ENCODE data around the gene SF3B3.

DNA sequence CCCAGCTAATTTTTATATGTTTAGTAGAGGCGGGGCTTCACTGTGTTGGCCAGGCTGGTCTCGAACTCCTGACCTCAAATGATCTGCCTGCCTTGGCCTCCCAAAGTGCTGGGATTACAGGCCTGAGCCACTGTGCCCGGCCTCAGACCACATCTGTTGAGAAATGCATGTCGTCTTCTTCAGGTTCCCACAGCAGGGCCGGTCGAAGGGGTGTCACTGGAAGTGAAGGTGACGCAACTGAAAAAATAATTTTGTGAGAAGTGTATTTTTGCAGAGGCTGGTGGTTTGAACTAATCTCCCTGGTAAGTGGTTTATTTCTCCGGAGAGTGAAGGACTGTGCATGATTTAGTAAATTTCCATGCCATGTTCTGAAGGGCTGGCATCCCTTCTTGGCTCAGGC is 89.3 kb downstream of the SF3B3 start:
- no peak for TF ChIP-seq GATA3 (IDR thresholded peaks at IDR 0.05; ENCODE audit: low read depth, low read length)
- TF ChIP-seq GATA2 (IDR thresholded peaks at IDR 0.05; ENCODE audit: low read depth, low read length): no peak

All from SH-SY5Y (cell line).